HepG2 (cell line): Measurements from ENCODE around the gene ABCA2. TPM values are rescaled to one million over a fixed set of nuclear protein-coding genes. Genes with fewer than 3 reads are reported as not detected.

Experiments
- BHLHE40 ChIP-seq: IDR thresholded peaks from 2 replicates; pipeline ENCODE4 v1.6.1; 2011; ENCODE audit warnings: low read length, improper control_type of control experiment
- BORCS8-MEF2B ChIP-seq: sonication (generic); formaldehyde crosslinking; IDR thresholded peaks from 2 replicates; pipeline ENCODE4 v1.8.0; 2022; ENCODE audit warnings: mild to moderate bottlenecking, missing genetic modification reagents
- EP300 ChIP-seq, 3 experiments: sonication (generic) in 1 of 3; formaldehyde crosslinking in 1 of 3; IDR thresholded peaks; 2 replicates each; pipeline versions ENCODE4 v1.5.1 to v1.6.1; 2011 to 2020; ENCODE audit warnings: low read depth in 2 of 3, low read length in 2 of 3, borderline replicate concordance in 1 of 3, improper control_type of control experiment in 1 of 3, mild to moderate bottlenecking in 1 of 3, missing genetic modification reagents in 1 of 3, moderate library complexity in 1 of 3
- ESRRA ChIP-seq: sonication (generic); formaldehyde crosslinking; IDR thresholded peaks from 2 replicates; pipeline ENCODE4 v1.5.1; 2020; ENCODE audit warnings: mild to moderate bottlenecking, low read depth, missing genetic modification reagents
- GATAD2A ChIP-seq: IDR thresholded peaks from 2 replicates; pipeline ENCODE4 v1.6.1; 2016
- GTF3A ChIP-seq: sonication (generic); formaldehyde crosslinking; conservative IDR thresholded peaks from 2 replicates; pipeline ENCODE4 v1.4.0; 2020; ENCODE audit warnings: mild to moderate bottlenecking, missing genetic modification reagents
- HNRNPLL ChIP-seq: fragments of 200-400 bp; formaldehyde crosslinking; IDR thresholded peaks from 2 replicates; pipeline ENCODE4 v1.6.1; 2017; ENCODE audit warnings: mild to moderate bottlenecking, low read depth, low read length; ENCODE audit not compliant: poor library complexity, severe bottlenecking
- KAT8 ChIP-seq: IDR thresholded peaks from 2 replicates; pipeline ENCODE4 v1.6.1; 2016; ENCODE audit warnings: missing genetic modification reagents, missing compliant biosample characterization
- MLXIP ChIP-seq: sonication (generic); formaldehyde crosslinking; IDR thresholded peaks from 2 replicates; pipeline ENCODE4 v1.9.0; 2021; ENCODE audit warnings: missing genetic modification reagents, borderline replicate concordance
- MXD3 ChIP-seq: IDR thresholded peaks from 2 replicates; pipeline ENCODE4 v1.6.1; 2016; ENCODE audit warnings: mild to moderate bottlenecking, missing biosample characterization, missing genetic modification reagents
- MYC ChIP-seq: sonication (generic); formaldehyde crosslinking; IDR thresholded peaks from 2 replicates; pipeline ENCODE4 v1.9.0; 2021; ENCODE audit warnings: missing genetic modification reagents, borderline replicate concordance
- NAIF1 ChIP-seq: sonication (generic); formaldehyde crosslinking; IDR thresholded peaks from 2 replicates; pipeline ENCODE4 v1.5.0; 2020; ENCODE audit warnings: mild to moderate bottlenecking, missing genetic modification reagents, borderline replicate concordance
- PATZ1 ChIP-seq: sonication (generic); formaldehyde crosslinking; IDR thresholded peaks from 2 replicates; pipeline ENCODE4 v1.4.0; 2020; ENCODE audit warnings: missing genetic modification reagents
- PHF21A ChIP-seq: sonication (generic); formaldehyde crosslinking; IDR thresholded peaks from 2 replicates; pipeline ENCODE4 v1.5.0; 2020; ENCODE audit warnings: mild to moderate bottlenecking, missing genetic modification reagents
- REL ChIP-seq: sonication (generic); formaldehyde crosslinking; conservative IDR thresholded peaks from 2 replicates; pipeline ENCODE4 v1.8.0; 2022; ENCODE audit warnings: mild to moderate bottlenecking, missing genetic modification reagents, moderate library complexity
- SIX1 ChIP-seq: sonication (generic); formaldehyde crosslinking; IDR thresholded peaks from 2 replicates; pipeline ENCODE4 v1.4.0; 2020; ENCODE audit warnings: missing genetic modification reagents, borderline replicate concordance
- ZBTB43 ChIP-seq: sonication (generic); formaldehyde crosslinking; conservative IDR thresholded peaks from 2 replicates; pipeline ENCODE4 v1.4.0; 2020; ENCODE audit warnings: missing genetic modification reagents
- ZFP36L1 ChIP-seq: sonication (generic); formaldehyde crosslinking; IDR thresholded peaks from 2 replicates; pipeline ENCODE4 v1.8.0; 2022; ENCODE audit warnings: mild to moderate bottlenecking, missing genetic modification reagents, moderate library complexity
- ZNF432 ChIP-seq: sonication (generic); formaldehyde crosslinking; IDR thresholded peaks from 2 replicates; pipeline ENCODE4 v1.5.0; 2020; ENCODE audit warnings: missing genetic modification reagents, mild to moderate bottlenecking, borderline replicate concordance
- ZNF567 ChIP-seq: sonication (generic); formaldehyde crosslinking; IDR thresholded peaks from 2 replicates; pipeline ENCODE4 v1.8.1; 2023; ENCODE audit warnings: mild to moderate bottlenecking, missing genetic modification reagents, borderline replicate concordance
- polyA plus RNA-seq, 8 experiments: library from polyadenylated mRNA; depleted of rRNA in 3 of 8; stranded (reverse) in 7 of 8; unstranded in 1 of 8; fragments of >200 nt; fragmentation: Illumina TruSeq in 4 of 8; extraction: Trizol in 4 of 8; gene quantifications; 2 replicates each; pipeline versions ENCODE4 v1.2.1 to v1.2.3, GENCODE V29; 2011 to 2016; ENCODE audit warnings: low read depth in 4 of 8, missing spikeins in 1 of 8, mixed read lengths in 1 of 8; ENCODE audit not compliant: insufficient read depth in 1 of 8
- total RNA-seq, 5 experiments: library from RNA; depleted of rRNA; stranded (reverse); fragments of >200 nt; fragmentation: Illumina TruSeq; extraction: Trizol; gene quantifications; 2 replicates each; pipeline ENCODE4 v1.2.3, GENCODE V29; 2016; ENCODE audit warnings: low read depth in 1 of 5

ABCA2 gene
- total and polyA plus RNA-seq, 2 of the 13 experiments (the other 11 are each of a cell fraction or from before 2014, with no cell fraction given) = 2.9 to 19.2 TPM

GRCh38 chr9:137070201-137070905 is 42.3 kb upstream of the ABCA2 start, which contains the start of gene SAPCD2 (continued):
- TF ChIP-seq ZNF567 (CRISPR knock-in tag) (0 out of 2 replicates have a peak, but pooled peaks have one; percentile 52), SIX1 (peak; percentile 22; the same call in 1 of the 2 replicates), PHF21A (CRISPR knock-in tag) (peak; percentile 91), BORCS8-MEF2B (no peak), GTF3A (0 out of 2 replicates have a peak, but pooled peaks have one; percentile 21), NAIF1 (CRISPR knock-in tag) (peak; percentile 61; the same call in 1 of the 2 replicates), ZFP36L1 (CRISPR knock-in tag) (0 out of 2 replicates have a peak, but pooled peaks have one; percentile 42), ZBTB43 (peak; percentile 42; the same call in 1 of the 2 replicates), ESRRA (CRISPR knock-in tag) (0 out of 2 replicates have a peak, but pooled peaks have one; percentile 25), KAT8 (CRISPR knock-in tag) (peak; percentile 68), GATAD2A (CRISPR knock-in tag) (no peak), HNRNPLL (peak; percentile 65), ZNF432 (no peak), MLXIP (CRISPR knock-in tag) (no peak), REL (CRISPR knock-in tag) (no peak), EP300 (IDR thresholded peaks at IDR 0.05; ENCODE audit: low read depth in 2 of 2, low read length in 2 of 2) (no peak), EP300 (CRISPR knock-in tag; IDR thresholded peaks at IDR 0.05; ENCODE audit: borderline replicate concordance) (no peak), PATZ1 (peak; percentile 85), MYC (CRISPR knock-in tag) (peak; percentile 53), BHLHE40 (no peak), MXD3 (CRISPR knock-in tag) (peak; percentile 42; the same call in 1 of the 2 replicates)
